GM10248 (cell line): ENCODE results near the gene ORM2.

ENCODE experiments used
- CTCF ChIA-PET: fragments of 300-600 bp; sonication (Branson Sonifier 250); formaldehyde crosslinking; extraction: SDS; loops from one replicate; lab custom pipeline; 2021; ENCODE audit warnings: antibody characterized with exemption; lab: Yijun Ruan, JAX
- POLR2A ChIA-PET: fragments of 350-650 bp; sonication (Branson Sonifier 250); formaldehyde crosslinking; extraction: SDS; loops from one replicate; lab custom pipeline; 2020; ENCODE audit warnings: antibody characterized with exemption; lab: Yijun Ruan, JAX
- DNase-seq: peaks from one replicate; pipeline ENCODE4 v3.0.0; 2012; ENCODE audit errors: extremely low spot score
- TF ChIP-seq, protein P1 (sequence below): IDR thresholded peaks from 2 replicates; pipeline ENCODE4 v1.5.1; 2012; ENCODE audit warnings: mild to moderate bottlenecking, low read depth; ENCODE audit errors: extremely low read depth, missing control alignments, control extremely low read depth

Gene ORM2

DNA sequence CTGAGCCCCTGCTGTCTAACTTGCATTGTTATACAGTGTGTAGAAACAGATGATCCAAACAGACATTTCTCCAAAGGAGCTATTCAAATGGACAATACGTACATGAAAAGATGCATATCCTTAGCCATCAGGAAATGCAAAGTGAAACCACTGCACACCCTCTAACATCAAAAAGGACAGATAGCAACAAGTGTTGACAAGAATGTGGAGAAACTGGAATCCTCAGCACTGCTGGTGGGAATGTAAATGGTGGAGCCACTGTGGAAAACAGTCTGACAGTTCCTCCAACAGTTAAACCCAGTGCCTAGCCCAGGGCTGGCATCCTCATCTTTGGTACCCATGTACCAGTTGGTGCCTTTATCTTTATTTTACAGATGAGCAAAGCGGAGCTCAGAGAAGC is 8.5 kb downstream of the ORM2 start:
- ChIA-PET CTCF (interaction anchor here (0.7 to 3.1 kb wide), 12 partner anchors 9 to 256 kb away, joined by 3 to 18 read pairs (median 6); partner anchors contain the start of gene AKNA), POLR2A (no interaction called here)
- TF ChIP-seq, protein P1, sequence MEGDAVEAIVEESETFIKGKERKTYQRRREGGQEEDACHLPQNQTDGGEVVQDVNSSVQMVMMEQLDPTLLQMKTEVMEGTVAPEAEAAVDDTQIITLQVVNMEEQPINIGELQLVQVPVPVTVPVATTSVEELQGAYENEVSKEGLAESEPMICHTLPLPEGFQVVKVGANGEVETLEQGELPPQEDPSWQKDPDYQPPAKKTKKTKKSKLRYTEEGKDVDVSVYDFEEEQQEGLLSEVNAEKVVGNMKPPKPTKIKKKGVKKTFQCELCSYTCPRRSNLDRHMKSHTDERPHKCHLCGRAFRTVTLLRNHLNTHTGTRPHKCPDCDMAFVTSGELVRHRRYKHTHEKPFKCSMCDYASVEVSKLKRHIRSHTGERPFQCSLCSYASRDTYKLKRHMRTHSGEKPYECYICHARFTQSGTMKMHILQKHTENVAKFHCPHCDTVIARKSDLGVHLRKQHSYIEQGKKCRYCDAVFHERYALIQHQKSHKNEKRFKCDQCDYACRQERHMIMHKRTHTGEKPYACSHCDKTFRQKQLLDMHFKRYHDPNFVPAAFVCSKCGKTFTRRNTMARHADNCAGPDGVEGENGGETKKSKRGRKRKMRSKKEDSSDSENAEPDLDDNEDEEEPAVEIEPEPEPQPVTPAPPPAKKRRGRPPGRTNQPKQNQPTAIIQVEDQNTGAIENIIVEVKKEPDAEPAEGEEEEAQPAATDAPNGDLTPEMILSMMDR: no peak
- DNase-seq: no peak

DNA sequence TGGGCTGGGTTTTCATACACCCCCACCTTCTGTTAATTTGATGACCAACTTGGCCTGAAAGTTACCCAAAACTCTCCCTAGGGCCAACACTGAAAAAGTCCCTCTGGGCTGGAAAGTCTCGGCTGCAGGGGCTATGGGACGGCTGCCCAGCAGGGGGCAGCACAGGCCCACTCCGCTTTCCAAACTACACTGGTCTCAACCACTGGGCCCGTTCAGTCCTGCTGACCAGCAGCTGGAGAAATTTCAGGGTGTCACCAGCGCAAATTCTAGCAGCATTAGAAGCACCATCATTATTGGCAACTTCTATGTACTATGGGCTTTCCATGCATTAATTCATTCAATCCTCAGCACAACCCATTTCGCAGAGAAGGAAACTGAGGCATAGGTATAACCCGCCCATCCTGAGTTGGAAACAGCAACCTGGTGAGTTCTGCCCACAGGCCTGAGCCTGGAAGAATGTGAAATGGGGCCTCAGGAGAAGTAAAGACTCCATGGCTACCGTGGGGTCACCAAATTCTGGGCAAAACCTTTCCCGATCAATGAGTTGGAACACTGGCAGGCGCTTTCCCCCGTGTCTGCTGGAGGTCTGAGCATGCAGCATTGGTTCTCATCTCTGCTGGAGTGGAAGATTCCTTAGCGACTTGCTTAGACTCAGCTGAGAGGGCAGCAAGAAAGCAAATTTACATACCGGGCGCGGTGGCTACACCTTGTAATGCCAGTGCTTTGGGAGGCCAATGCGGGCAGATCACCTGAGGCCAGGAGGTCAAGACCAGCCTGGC is 9.7 kb downstream of the ORM2 start:
- ChIA-PET POLR2A (interaction anchor here (0.5 kb wide), 1 partner anchor 60 kb away, joined by 4 read pairs; no protein-coding TSS in a partner anchor), CTCF (interaction anchor here (0.7 to 3.1 kb wide), 18 partner anchors 9 to 314 kb away, joined by 3 to 18 read pairs (median 4); partner anchors contain the start of gene AKNA)
- TF ChIP-seq, protein P1: peak; percentile 78
- peak; percentile 86 for DNase-seq

DNA sequence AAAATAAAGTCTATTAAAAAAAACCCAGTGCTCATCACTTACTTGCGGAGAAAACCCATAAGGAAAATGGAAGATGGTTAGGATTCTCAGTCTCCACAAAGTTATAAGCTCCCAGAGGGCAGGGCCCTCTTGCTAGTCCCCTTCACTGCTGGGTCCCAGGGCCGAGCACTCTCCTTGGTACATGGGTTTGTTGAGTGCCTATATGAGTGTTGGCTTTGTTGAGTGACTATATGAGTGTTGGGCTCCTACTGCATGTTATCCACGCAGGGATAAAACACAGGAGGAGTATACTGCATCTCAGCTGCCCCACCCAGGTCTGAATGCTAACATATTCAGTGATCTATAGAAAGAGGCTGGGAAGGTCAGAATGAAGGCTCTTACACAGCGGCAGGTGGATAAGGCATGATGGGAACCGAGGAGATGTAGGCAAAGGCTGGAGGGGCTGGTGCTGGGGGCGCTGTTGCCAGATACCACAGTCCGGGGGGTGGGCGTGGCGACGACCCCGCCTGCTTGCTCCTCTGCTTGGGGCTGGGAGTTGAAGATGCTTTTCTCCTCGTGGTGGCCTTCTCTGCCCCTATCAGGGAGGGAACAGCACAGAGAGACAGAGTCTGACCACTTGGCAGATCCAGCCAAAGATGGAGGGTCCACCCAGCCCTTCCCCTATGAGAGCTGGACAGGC is 11.6 kb downstream of the ORM2 start:
- CTCF ChIA-PET: interaction anchor here (1.5 to 3.1 kb wide), 2 partner anchors 45 to 312 kb away, joined by 3 to 8 read pairs; no protein-coding TSS in a partner anchor
- TF ChIP-seq, protein P1: no peak
- DNase-seq: no peak
- POLR2A ChIA-PET: no interaction called here

DNA sequence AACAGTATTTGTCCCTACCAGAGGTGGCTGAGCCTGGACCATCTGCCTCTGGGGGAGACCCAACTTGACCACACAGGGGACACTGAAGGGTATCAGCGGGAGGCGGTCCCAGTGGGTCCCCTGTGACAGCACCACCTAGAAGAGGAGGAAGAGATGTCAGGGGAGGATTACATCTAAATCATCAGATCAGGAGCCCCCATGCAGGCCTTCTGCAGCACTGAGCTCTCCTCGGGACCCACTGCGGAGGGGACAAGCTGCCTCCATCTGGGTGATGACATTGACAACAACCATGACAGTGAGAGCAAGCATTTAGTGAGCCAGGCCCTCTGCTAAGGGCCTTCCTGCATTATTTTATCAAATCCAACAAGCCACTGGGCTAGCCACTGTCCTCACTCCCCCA is 12.3 kb downstream of the ORM2 start:
- ChIA-PET POLR2A (no interaction called here), CTCF (interaction anchor here (0.8 to 3.1 kb wide), 3 partner anchors 17 to 311 kb away, joined by 3 to 8 read pairs (median 3); no protein-coding TSS in a partner anchor)
- no peak for DNase-seq
- TF ChIP-seq, protein P1: no peak

DNA sequence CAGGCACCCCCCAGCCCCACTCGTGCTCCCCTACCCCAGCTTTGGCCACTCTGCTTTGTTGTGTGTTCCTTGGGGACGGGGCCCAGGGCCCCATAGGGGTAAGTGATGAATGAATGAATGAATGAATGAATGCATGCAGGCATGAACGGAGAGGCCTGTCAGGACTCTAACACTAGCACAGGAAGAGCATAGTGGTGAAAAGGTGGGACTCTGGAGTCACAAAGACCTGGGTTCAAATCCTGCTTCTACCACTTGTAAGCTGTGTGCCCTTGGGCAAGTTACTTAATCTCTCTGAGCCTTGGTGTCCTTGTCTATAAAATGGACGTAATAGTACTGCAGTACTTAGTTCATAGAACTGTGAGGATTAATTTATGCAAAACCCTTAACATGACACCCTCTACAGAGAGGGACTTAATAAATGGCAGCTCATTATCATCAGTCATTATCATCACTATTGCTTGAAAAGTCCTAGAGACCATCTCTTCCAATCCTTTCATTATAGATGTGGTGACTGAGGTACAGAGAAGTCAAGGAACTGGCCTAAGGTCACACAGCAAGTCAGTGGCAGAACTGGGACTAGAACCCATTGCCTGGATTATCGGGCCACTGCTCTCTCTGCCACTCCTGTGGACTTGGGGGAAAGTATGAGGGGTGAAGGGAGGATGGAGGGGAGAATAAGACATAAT is 13.2 kb downstream of the ORM2 start:
- CTCF ChIA-PET: interaction anchor here (0.8 to 1.5 kb wide), 3 partner anchors 18 to 63 kb away, joined by 3 to 4 read pairs (median 3); no protein-coding TSS in a partner anchor
- POLR2A ChIA-PET: no interaction called here
- TF ChIP-seq, protein P1: no peak
- DNase-seq: no peak
